ENCODE measurements around the gene GHRHR.

DNA sequence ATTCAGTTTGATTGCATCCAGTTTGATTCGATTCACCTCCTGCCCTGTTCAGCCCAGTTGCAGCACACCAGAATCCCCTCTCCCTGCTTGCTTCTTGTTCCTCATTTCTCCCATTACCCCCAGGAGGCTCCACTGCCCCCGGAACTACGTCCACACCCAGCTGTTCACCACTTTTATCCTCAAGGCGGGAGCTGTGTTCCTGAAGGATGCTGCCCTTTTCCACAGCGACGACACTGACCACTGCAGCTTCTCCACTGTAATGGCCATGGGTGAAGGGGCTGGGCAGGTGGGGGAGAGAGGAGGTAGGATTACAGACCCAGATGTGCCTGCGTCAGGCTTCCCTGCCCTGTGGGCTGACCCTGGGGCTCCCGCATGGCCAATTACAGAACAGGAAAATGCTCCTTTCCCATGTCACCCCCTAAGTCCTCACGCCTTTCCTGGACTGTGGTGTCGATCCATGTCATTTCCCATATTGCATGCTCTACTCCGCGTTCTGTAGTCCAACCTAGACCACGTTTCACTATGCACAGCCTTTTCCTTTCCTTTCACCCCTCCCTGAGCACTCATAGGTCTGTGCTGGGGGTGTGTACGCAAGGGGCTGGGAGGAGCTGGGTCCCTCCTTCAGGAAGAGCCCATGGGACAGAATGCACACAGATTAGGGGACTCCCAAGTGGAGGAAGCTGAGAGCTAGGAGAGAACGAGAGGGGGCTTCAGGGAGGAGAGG is 8.2 kb downstream of the GHRHR start:
- no peak for TF ChIP-seq POLR2A (IDR thresholded peaks at IDR 0.05)
- TF ChIP-seq, protein P1, sequence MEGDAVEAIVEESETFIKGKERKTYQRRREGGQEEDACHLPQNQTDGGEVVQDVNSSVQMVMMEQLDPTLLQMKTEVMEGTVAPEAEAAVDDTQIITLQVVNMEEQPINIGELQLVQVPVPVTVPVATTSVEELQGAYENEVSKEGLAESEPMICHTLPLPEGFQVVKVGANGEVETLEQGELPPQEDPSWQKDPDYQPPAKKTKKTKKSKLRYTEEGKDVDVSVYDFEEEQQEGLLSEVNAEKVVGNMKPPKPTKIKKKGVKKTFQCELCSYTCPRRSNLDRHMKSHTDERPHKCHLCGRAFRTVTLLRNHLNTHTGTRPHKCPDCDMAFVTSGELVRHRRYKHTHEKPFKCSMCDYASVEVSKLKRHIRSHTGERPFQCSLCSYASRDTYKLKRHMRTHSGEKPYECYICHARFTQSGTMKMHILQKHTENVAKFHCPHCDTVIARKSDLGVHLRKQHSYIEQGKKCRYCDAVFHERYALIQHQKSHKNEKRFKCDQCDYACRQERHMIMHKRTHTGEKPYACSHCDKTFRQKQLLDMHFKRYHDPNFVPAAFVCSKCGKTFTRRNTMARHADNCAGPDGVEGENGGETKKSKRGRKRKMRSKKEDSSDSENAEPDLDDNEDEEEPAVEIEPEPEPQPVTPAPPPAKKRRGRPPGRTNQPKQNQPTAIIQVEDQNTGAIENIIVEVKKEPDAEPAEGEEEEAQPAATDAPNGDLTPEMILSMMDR (IDR thresholded peaks at IDR 0.05) = no peak
